ENCODE results near the gene HDAC9. TPM values are rescaled to one million over a fixed set of nuclear protein-coding genes. Genes with fewer than 3 reads are reported as not detected.

HDAC9 gene
- total and polyA plus RNA-seq, 2 of the 13 experiments (the other 11 are each of a cell fraction or from before 2014, with no cell fraction given), result 0.05 to 0.07 TPM

- no peaks in the 10 kb centered on the region for H4K20me1 ChIP-seq (ENCODE audit: insufficient read depth, low read length)
- H2AFZ ChIP-seq (ENCODE audit: low read length), result no peak overlapping the region
- H3K27ac ChIP-seq (ENCODE audit: extremely low read length, insufficient read depth, low read length), result no peak overlapping the region
- POLR2A ChIA-PET, result no interaction called here
- ATAC-seq (no peak), FAIRE-seq (no peak), DNase-seq (ENCODE audit: low spot score) (no peak)
- 10% methylated on average over 1 of the region's 1 CpG for WGBS (ENCODE audit: low lambda C conversion rate)
- H3K4me1 ChIP-seq (ENCODE audit: insufficient read depth, low read length), result no peaks in the 10 kb centered on the region
- no peaks in the 10 kb centered on the region for H3K9me3 ChIP-seq (ENCODE audit: low read length)
- CTCF ChIA-PET (ENCODE audit: low intra/inter-chr PET ratio, low total read pairs), result no interaction called here
- no peak for TF ChIP-seq ELF1 (CRISPR knock-in tag; IDR thresholded peaks at IDR 0.05)
- no peak for TF ChIP-seq TAF1 (CRISPR knock-in tag; IDR thresholded peaks at IDR 0.05)
- no peak for TF ChIP-seq ZNF574 (CRISPR knock-in tag; IDR thresholded peaks at IDR 0.05)
- TF ChIP-seq, protein P1, sequence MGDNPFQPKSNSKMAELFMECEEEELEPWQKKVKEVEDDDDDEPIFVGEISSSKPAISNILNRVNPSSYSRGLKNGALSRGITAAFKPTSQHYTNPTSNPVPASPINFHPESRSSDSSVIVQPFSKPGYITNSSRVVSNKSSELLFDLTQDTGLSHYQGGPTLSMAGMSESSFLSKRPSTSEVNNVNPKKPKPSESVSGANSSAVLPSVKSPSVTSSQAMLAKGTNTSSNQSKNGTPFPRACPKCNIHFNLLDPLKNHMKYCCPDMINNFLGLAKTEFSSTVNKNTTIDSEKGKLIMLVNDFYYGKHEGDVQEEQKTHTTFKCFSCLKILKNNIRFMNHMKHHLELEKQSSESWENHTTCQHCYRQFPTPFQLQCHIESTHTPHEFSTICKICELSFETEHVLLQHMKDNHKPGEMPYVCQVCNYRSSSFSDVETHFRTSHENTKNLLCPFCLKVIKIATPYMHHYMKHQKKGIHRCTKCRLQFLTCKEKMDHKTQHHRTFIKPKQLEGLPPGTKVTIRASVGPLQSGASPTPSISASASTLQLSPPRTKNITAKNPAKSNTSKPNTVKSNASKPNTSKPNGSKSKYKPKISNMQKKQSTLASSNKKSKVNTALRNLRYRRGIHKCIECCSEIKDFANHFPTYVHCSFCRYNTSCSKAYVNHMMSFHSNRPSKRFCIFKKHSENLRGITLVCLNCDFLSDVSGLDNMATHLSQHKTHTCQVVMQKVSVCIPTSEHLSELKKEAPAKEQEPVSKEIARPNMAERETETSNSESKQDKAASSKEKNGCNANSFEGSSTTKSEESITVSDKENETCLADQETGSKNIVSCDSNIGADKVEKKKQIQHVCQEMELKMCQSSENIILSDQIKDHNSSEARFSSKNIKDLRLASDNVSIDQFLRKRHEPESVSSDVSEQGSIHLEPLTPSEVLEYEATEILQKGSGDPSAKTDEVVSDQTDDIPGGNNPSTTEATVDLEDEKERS (CRISPR knock-in tag; IDR thresholded peaks at IDR 0.05), result no peak
- no peaks in the 10 kb centered on the region for H3K27me3 ChIP-seq (ENCODE audit: control insufficient read depth in 1 of 2, insufficient read depth in 2 of 2, low read length in 2 of 2)
- H3K79me2 ChIP-seq (ENCODE audit: insufficient read depth, low read length), result no peaks in the 10 kb centered on the region
- no peaks in the 10 kb centered on the region for H3K36me3 ChIP-seq (replicated peaks in 1 of 2; ENCODE audit: control insufficient read depth in 1 of 2, insufficient read depth in 2 of 2, low read length in 2 of 2)
- no TSS peak for BruUV-seq (replicated peaks)
- in situ Hi-C loops (cut with HindIII; ENCODE audit: extremely low pct_ligation_motif_present, low pct_unique_long_range_greater_than_20kb) (no loop called here), intact Hi-C loops (cut with micrococcal nuclease; ENCODE audit: unreplicated experiment) (no loop called here)
- H3K4me3 ChIP-seq (replicated peaks in 1 of 3; ENCODE audit: insufficient read depth in 1 of 3, low read depth in 2 of 3, low read length in 3 of 3), result no peak overlapping the region
- H3K9ac ChIP-seq (ENCODE audit: insufficient read depth, low read depth, low read length), result no peak overlapping the region
- no peak overlapping the region for H3K4me2 ChIP-seq (ENCODE audit: low read depth, low read length)
Observed at GRCh38 chr7:18474944-18475343, 20.6 kb upstream of the HDAC9 start.
